H1 (cell line): ENCODE results near the gene RRH. TPM values are rescaled to one million over a fixed set of nuclear protein-coding genes. Genes with fewer than 3 reads are reported as not detected.

Source experiments
- CTCF ChIA-PET: fragments of 300-600 bp; sonication (Branson Sonifier 250); formaldehyde crosslinking; loops from one replicate; lab custom pipeline; 2021; ENCODE audit not compliant: partially characterized antibody; lab: Charles Lee
- POLR2A ChIA-PET: fragments of 300-600 bp; sonication (Branson Sonifier 250); formaldehyde crosslinking; loops from one replicate; lab custom pipeline; 2021; ENCODE audit warnings: inconsistent platforms; ENCODE audit not compliant: partially characterized antibody; lab: Charles Lee
- DNase-seq, 2 experiments: peaks; one replicate each; pipeline versions ENCODE4 v3.0.0 to v3.0.0-alpha.2; 2010 to 2022; ENCODE audit warnings: low spot score in 2 of 2, low read depth in 1 of 2, mixed read lengths in 1 of 2
- FAIRE-seq: peaks from 2 replicates; lab custom pipeline; 2011; peaks lifted over from hg19 to GRCh38; lab: Jason Lieb, UNC
- H2AFZ ChIP-seq: 2 replicates; pipeline ENCODE4 v1.8.1; 2012; ENCODE audit warnings: low read length, inconsistent platforms
- H2AK5ac ChIP-seq: 2 replicates; pipeline ENCODE4 v1.6.1; 2013; ENCODE audit warnings: low read depth, low read length
- H2BK120ac ChIP-seq: replicated peaks from 2 replicates; pipeline ENCODE3; 2013; ENCODE audit warnings: low read depth, low read length, inconsistent platforms
- H2BK12ac ChIP-seq: 2 replicates; pipeline ENCODE4 v1.6.1; 2013; ENCODE audit warnings: low read depth, low read length
- H2BK15ac ChIP-seq: 2 replicates; pipeline ENCODE4 v1.6.1; 2013; ENCODE audit warnings: low read length
- H2BK20ac ChIP-seq: 2 replicates; pipeline ENCODE4 v1.6.1; 2013; ENCODE audit warnings: low read length
- H2BK5ac ChIP-seq: 2 replicates; pipeline ENCODE4 v1.6.1; 2013; ENCODE audit warnings: low read depth, low read length
- H3K14ac ChIP-seq: 2 replicates; pipeline ENCODE4 v1.6.1; 2013; ENCODE audit warnings: inconsistent platforms; ENCODE audit not compliant: insufficient read length
- H3K18ac ChIP-seq: 2 replicates; pipeline ENCODE4 v1.6.1; 2013; ENCODE audit warnings: low read length; ENCODE audit errors: extremely low read depth
- H3K23ac ChIP-seq: 2 replicates; pipeline ENCODE4 v1.6.1; 2013; ENCODE audit warnings: inconsistent platforms; ENCODE audit not compliant: insufficient read length
- H3K23me2 ChIP-seq: 2 replicates; pipeline ENCODE4 v1.6.1; 2013; ENCODE audit warnings: low read depth, low read length
- H3K27ac ChIP-seq: 2 replicates; pipeline ENCODE4 v1.6.1; 2011; ENCODE audit warnings: low read depth, low read length, inconsistent platforms
- H3K27me3 ChIP-seq, 4 experiments: replicated peaks in 1 of 4; 1 replicate in 1 of 4; 2 replicates in 3 of 4; pipeline versions ENCODE4 v1.6.1 to v1.8.1; 2011 to 2013; ENCODE audit warnings: low read length in 3 of 4, mild to moderate bottlenecking in 3 of 4, inconsistent platforms in 2 of 4, mixed read lengths in 2 of 4, moderate library complexity in 1 of 4; ENCODE audit not compliant: control insufficient read depth in 3 of 4, insufficient read depth in 3 of 4; ENCODE audit errors: extremely low read depth in 1 of 4
- H3K36me3 ChIP-seq, 4 experiments: 2 replicates each; pipeline versions ENCODE4 v1.6.1 to v1.8.1; 2011 to 2013; ENCODE audit warnings: mild to moderate bottlenecking in 4 of 4, low read length in 3 of 4, moderate library complexity in 2 of 4, control low read depth in 1 of 4, inconsistent platforms in 1 of 4; ENCODE audit not compliant: insufficient read depth in 4 of 4, control insufficient read depth in 2 of 4
- H3K4ac ChIP-seq: replicated peaks from 2 replicates; pipeline ENCODE3; 2013; ENCODE audit warnings: low read length, low read depth, mixed read lengths, inconsistent platforms; ENCODE audit not compliant: insufficient read length
- H3K4me1 ChIP-seq, 4 experiments: replicated peaks in 1 of 4; 1 replicate in 1 of 4; 2 replicates in 3 of 4; pipeline versions ENCODE4 v1.6.1 to v1.8.1; 2011 to 2013; ENCODE audit warnings: low read length in 3 of 4, inconsistent platforms in 2 of 4, mixed read lengths in 1 of 4; ENCODE audit not compliant: insufficient read depth in 4 of 4, control insufficient read depth in 3 of 4
- H3K4me2 ChIP-seq, 2 experiments: 2 replicates each; pipeline versions ENCODE4 v1.6.1 to v1.8.1; 2011 to 2013; ENCODE audit warnings: low read depth in 2 of 2, low read length in 2 of 2, control low read depth in 1 of 2, inconsistent platforms in 1 of 2, mild to moderate bottlenecking in 1 of 2; ENCODE audit not compliant: insufficient read depth in 1 of 2
- H3K4me3 ChIP-seq, 4 experiments: fragments of 200-600, 300-600 bp in 1 of 4; sonication (generic), shearing (Covaris generic), sonication (Bioruptor Twin) in 1 of 4; 2 replicates each; pipeline versions ENCODE4 v1.5.1 to v1.8.1; 2011 to 2016; ENCODE audit warnings: low read length in 4 of 4, low read depth in 3 of 4, control low read depth in 2 of 4, inconsistent platforms in 2 of 4, mild to moderate bottlenecking in 2 of 4, mixed read lengths in 1 of 4, moderate library complexity in 1 of 4; ENCODE audit not compliant: insufficient read depth in 2 of 4; ENCODE audit errors: extremely low read depth in 1 of 4
- H3K56ac ChIP-seq: replicated peaks from 2 replicates; pipeline ENCODE3; 2013; ENCODE audit warnings: low read depth, mild to moderate bottlenecking, mixed read lengths, low read length, inconsistent platforms; ENCODE audit not compliant: insufficient read length
- H3K79me1 ChIP-seq: 2 replicates; pipeline ENCODE4 v1.6.1; 2013; ENCODE audit warnings: low read depth, low read length, control low read depth
- H3K79me2 ChIP-seq, 2 experiments: 2 replicates each; pipeline versions ENCODE4 v1.6.1 to v1.8.1; 2012 to 2013; ENCODE audit warnings: low read length in 2 of 2, mild to moderate bottlenecking in 2 of 2, inconsistent platforms in 1 of 2; ENCODE audit not compliant: insufficient read depth in 2 of 2, control insufficient read depth in 1 of 2
- H3K9ac ChIP-seq, 4 experiments: replicated peaks in 1 of 4; 1 replicate in 1 of 4; 2 replicates in 3 of 4; pipeline versions ENCODE4 v1.6.1 to v1.8.1; 2011 to 2013; ENCODE audit warnings: low read depth in 3 of 4, low read length in 3 of 4, control low read depth in 2 of 4, mild to moderate bottlenecking in 2 of 4, moderate library complexity in 2 of 4, inconsistent platforms in 1 of 4; ENCODE audit errors: extremely low read depth in 1 of 4
- H3K9me3 ChIP-seq, 2 experiments: 2 replicates each; pipeline versions ENCODE4 v1.6.1 to v1.8.1; 2012 to 2013; ENCODE audit warnings: mild to moderate bottlenecking in 2 of 2, moderate library complexity in 2 of 2, control low read depth in 1 of 2, inconsistent platforms in 1 of 2, low read depth in 1 of 2, low read length in 1 of 2, mixed read lengths in 1 of 2; ENCODE audit not compliant: insufficient read depth in 2 of 2
- H4K20me1 ChIP-seq, 2 experiments: replicated peaks in 1 of 2; 2 replicates each; pipeline versions ENCODE3 to v1.8.1; 2011 to 2013; ENCODE audit warnings: inconsistent platforms in 2 of 2, low read length in 2 of 2, mild to moderate bottlenecking in 1 of 2; ENCODE audit not compliant: insufficient read depth in 2 of 2, control insufficient read depth in 1 of 2
- H4K5ac ChIP-seq: 2 replicates; pipeline ENCODE4 v1.6.1; 2013; ENCODE audit warnings: low read length, low read depth, mixed read lengths, inconsistent platforms; ENCODE audit not compliant: insufficient read length
- H4K8ac ChIP-seq: 2 replicates; pipeline ENCODE4 v1.8.0; 2013; ENCODE audit warnings: mild to moderate bottlenecking, moderate library complexity, low read length, inconsistent platforms; ENCODE audit not compliant: insufficient read depth; ENCODE audit errors: extremely low read depth
- H4K91ac ChIP-seq: replicated peaks from 2 replicates; pipeline ENCODE3; 2013; ENCODE audit warnings: low read length, mixed read lengths, inconsistent platforms; ENCODE audit not compliant: insufficient read length
- BCL11A ChIP-seq, 2 experiments: IDR thresholded peaks; one replicate each; pipeline ENCODE4 v1.6.1; 2011; ENCODE audit warnings: low read depth in 2 of 2, low read length in 2 of 2, mild to moderate bottlenecking in 2 of 2
- EP300 ChIP-seq, 2 experiments: IDR thresholded peaks; 1 replicate in 1 of 2; 2 replicates in 1 of 2; pipeline ENCODE4 v1.6.1; 2011 to 2012; ENCODE audit warnings: low read depth in 2 of 2, low read length in 2 of 2, mild to moderate bottlenecking in 2 of 2, borderline replicate concordance in 1 of 2, inconsistent platforms in 1 of 2, moderate library complexity in 1 of 2
- NRF1 ChIP-seq: IDR thresholded peaks from 2 replicates; pipeline ENCODE4 v1.6.1; 2011; ENCODE audit warnings: mild to moderate bottlenecking, low read depth, low read length, improper control_type of control experiment
- RBBP5 ChIP-seq: IDR thresholded peaks from 2 replicates; pipeline ENCODE4 v1.7.1; 2012; ENCODE audit warnings: low read depth, mild to moderate bottlenecking, inconsistent platforms, low read length, moderate library complexity, borderline replicate concordance
- SAP30 ChIP-seq: fragments of 300-600 bp; sonication (generic); IDR thresholded peaks from 2 replicates; pipeline ENCODE4 v1.7.1; 2012; ENCODE audit warnings: low read length, moderate library complexity, mild to moderate bottlenecking, inconsistent platforms; ENCODE audit not compliant: insufficient read depth, insufficient replicate concordance
- SIX5 ChIP-seq: IDR thresholded peaks from 2 replicates; pipeline ENCODE4 v1.6.1; 2011; ENCODE audit warnings: mild to moderate bottlenecking, low read depth, low read length
- YY1 ChIP-seq: IDR thresholded peaks from 2 replicates; pipeline ENCODE4 v1.6.1; 2011; ENCODE audit warnings: low read depth, mild to moderate bottlenecking, low read length
- WGBS, 2 experiments: shearing (Covaris generic) in 1 of 2; methylation state at CpG; one replicate each; pipeline versions ENCODE4 v1.1.6 to v1.1.7; 2013 to 2015; ENCODE audit warnings: low lambda C conversion rate in 2 of 2, mixed read lengths in 2 of 2, inconsistent platforms in 1 of 2, low coverage in 1 of 2, missing lambda C conversion rate in 1 of 2; ENCODE audit not compliant: insufficient replicate concordance in 2 of 2, insufficient coverage in 1 of 2, insufficient read length in 1 of 2; ENCODE audit errors: extremely low coverage in 1 of 2, missing lambda C conversion rate in 1 of 2; 5-methylcytosine and 5-hydroxymethylcytosine counted together
- polyA plus RNA-seq, 7 experiments: library from polyadenylated mRNA; depleted of rRNA in 3 of 7; stranded (reverse) in 5 of 7; unstranded in 2 of 7; fragments of >200 nt in 5 of 7; fragments of 200-250 nt in 2 of 7; gene quantifications; 1 replicate in 5 of 7; 2 replicates in 1 of 7; 4 replicates in 1 of 7; pipeline versions ENCODE4 v1.2.1 to v1.2.3, GENCODE V29; 2011 to 2013; ENCODE audit warnings: missing spikeins in 2 of 7, mixed read lengths in 2 of 7
- total RNA-seq: library from RNA; stranded (reverse); fragmentation: NEBNext Ultra II Directional; extraction: Animal tissue kit (Norgen Biotek cat#: 25700); gene quantifications from 2 replicates; pipeline ENCODE4 v1.2.1, GENCODE V29; 2021
- TF ChIP-seq, protein P1 (sequence below): IDR thresholded peaks from 2 replicates; pipeline ENCODE4 v1.6.1; 2011; ENCODE audit warnings: low read depth, mild to moderate bottlenecking, low read length; ENCODE audit not compliant: insufficient read depth
- TF ChIP-seq, protein P2 (sequence below), 3 experiments: IDR thresholded peaks; 1 replicate in 2 of 3; 2 replicates in 1 of 3; pipeline versions ENCODE4 v1.5.1 to v1.6.1; 2011; ENCODE audit warnings: low read length in 3 of 3, mild to moderate bottlenecking in 3 of 3, inconsistent platforms in 2 of 3, low read depth in 1 of 3, moderate library complexity in 1 of 3; ENCODE audit not compliant: insufficient read depth in 1 of 3; ENCODE audit errors: control extremely low read depth in 1 of 3
- TF ChIP-seq, protein P3 (sequence below): IDR thresholded peaks from 2 replicates; pipeline ENCODE4 v1.6.1; 2012; ENCODE audit warnings: inconsistent platforms

The RRH gene
- total and polyA plus RNA-seq, 2 of the 8 experiments (the other 6 are each of a cell fraction or from before 2014, with no cell fraction given): 0.38 TPM; not detected in 1

DNA sequence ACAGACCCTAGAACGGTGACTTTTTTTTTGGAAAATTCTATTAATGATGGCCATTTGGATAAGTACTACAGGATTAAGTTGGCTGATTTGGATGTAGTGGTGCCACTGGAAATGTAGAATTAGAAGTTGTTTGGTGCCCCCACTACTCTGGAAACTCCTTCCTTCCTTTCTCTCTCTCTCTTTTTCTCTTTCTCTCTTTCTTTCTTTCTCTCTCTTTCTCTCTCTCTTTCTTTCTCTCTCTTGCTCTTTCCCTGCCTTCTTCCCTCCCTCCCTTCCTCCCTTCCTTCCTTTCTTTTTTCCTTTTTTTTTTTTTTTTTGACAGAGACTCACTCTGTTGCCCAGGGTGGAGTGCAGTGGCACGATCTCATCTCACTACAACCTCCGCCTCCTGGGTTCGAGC lies 9.5 kb upstream of the RRH start:
- Histone ChIP-seq H3K27me3 (no peaks in the 10 kb centered on the region), H3K23me2 (peaks cover 5% of the 10 kb centered on the region), H2AFZ (no peak overlapping the region), H3K79me2 (peaks cover 14 to 56% of the 10 kb centered on the region in 2 experiments), H4K20me1 (peaks cover 0 to 2% of the 10 kb centered on the region in 2 experiments), H3K18ac (no peak overlapping the region), H3K79me1 (peaks cover 3% of the 10 kb centered on the region), H4K91ac (no peak overlapping the region), H2BK5ac (no peak overlapping the region), H2BK12ac (no peak overlapping the region), H3K56ac (no peak overlapping the region), H3K4ac (no peak overlapping the region), H3K4me1 (no peaks in the 10 kb centered on the region; a peak in 2 of 7 replicates), H4K5ac (no peak overlapping the region), H3K9me3 (no peaks in the 10 kb centered on the region), H3K4me3 (no peak overlapping the region), H3K36me3 (peaks cover 10 to 59% (median 35%) of the 10 kb centered on the region in 4 experiments), H3K9ac (no peak overlapping the region), H2BK15ac (no peak overlapping the region), H3K14ac (no peak overlapping the region), H2BK120ac (no peak overlapping the region), H2BK20ac (no peak overlapping the region), H2AK5ac (no peak overlapping the region), H3K27ac (no peak overlapping the region), H4K8ac (no peak overlapping the region), H3K23ac (no peak overlapping the region), H3K4me2 (no peak overlapping the region)
- ChIA-PET CTCF (interaction anchor here (2.0 to 2.4 kb wide), 2 partner anchors 9 to 117 kb away, joined by 6 to 8 read pairs; partner anchors contain the start of gene RRH), POLR2A (no interaction called here)
- no peak for DNase-seq
- 94% methylated on average over 2 of the region's 4 CpGs; no CpG with 5 or more reads in 1 of the 2 experiments for WGBS, 2 experiments
- no peak for FAIRE-seq
- TF ChIP-seq RBBP5 (no peak), YY1 (no peak), SAP30 (no peak), EP300 (IDR thresholded peaks at IDR 0.05; ENCODE audit: borderline replicate concordance in 1 of 2, low read depth in 2 of 2, low read length in 2 of 2) (no peak), NRF1 (no peak), BCL11A (IDR thresholded peaks at IDR 0.05; ENCODE audit: low read depth in 2 of 2, low read length in 2 of 2) (no peak), SIX5 (no peak)
- TF ChIP-seq, protein P1, sequence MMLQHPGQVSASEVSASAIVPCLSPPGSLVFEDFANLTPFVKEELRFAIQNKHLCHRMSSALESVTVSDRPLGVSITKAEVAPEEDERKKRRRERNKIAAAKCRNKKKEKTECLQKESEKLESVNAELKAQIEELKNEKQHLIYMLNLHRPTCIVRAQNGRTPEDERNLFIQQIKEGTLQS: no peak
- TF ChIP-seq, protein P2, sequence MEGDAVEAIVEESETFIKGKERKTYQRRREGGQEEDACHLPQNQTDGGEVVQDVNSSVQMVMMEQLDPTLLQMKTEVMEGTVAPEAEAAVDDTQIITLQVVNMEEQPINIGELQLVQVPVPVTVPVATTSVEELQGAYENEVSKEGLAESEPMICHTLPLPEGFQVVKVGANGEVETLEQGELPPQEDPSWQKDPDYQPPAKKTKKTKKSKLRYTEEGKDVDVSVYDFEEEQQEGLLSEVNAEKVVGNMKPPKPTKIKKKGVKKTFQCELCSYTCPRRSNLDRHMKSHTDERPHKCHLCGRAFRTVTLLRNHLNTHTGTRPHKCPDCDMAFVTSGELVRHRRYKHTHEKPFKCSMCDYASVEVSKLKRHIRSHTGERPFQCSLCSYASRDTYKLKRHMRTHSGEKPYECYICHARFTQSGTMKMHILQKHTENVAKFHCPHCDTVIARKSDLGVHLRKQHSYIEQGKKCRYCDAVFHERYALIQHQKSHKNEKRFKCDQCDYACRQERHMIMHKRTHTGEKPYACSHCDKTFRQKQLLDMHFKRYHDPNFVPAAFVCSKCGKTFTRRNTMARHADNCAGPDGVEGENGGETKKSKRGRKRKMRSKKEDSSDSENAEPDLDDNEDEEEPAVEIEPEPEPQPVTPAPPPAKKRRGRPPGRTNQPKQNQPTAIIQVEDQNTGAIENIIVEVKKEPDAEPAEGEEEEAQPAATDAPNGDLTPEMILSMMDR (IDR thresholded peaks at IDR 0.05; ENCODE audit: control extremely low read depth in 1 of 3, insufficient read depth in 1 of 3, low read depth in 1 of 3, low read length in 3 of 3): no peak
- TF ChIP-seq, protein P3, sequence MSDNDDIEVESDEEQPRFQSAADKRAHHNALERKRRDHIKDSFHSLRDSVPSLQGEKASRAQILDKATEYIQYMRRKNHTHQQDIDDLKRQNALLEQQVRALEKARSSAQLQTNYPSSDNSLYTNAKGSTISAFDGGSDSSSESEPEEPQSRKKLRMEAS: no peak
